Neural progenitor cell (in vitro differentiated cells): ENCODE results near the gene IL17RB. TPM values are rescaled to one million over a fixed set of nuclear protein-coding genes. Genes with fewer than 3 reads are reported as not detected.

Experiments used
- DNase-seq: peaks from one replicate; pipeline ENCODE4 v3.0.0-alpha.2; 2016; ENCODE audit warnings: low spot score
- H2AFZ ChIP-seq: fragments of 200-600 bp; sonication (generic); replicated peaks from 2 replicates; pipeline ENCODE4 v1.6.1; 2016; ENCODE audit warnings: antibody characterized with exemption
- H3F3A ChIP-seq: fragments of 200-600 bp; sonication (generic); 2 replicates; pipeline ENCODE4 v1.6.1; 2016; ENCODE audit warnings: antibody characterized with exemption, low read depth
- H3K27ac ChIP-seq: fragments of 200-600 bp; sonication (generic); 2 replicates; pipeline ENCODE4 v1.5.1; 2016; ENCODE audit warnings: mild to moderate bottlenecking
- H3K27me3 ChIP-seq: fragments of 200-600 bp; sonication (generic); 2 replicates; pipeline ENCODE4 v1.6.1; 2016; ENCODE audit warnings: mild to moderate bottlenecking, moderate library complexity
- H3K36me3 ChIP-seq: fragments of 200-600 bp; sonication (generic); 2 replicates; pipeline ENCODE4 v1.5.1; 2016
- H3K4me1 ChIP-seq: fragments of 200-600 bp; sonication (generic); 2 replicates; pipeline ENCODE4 v1.6.1; 2016; ENCODE audit warnings: mixed run types
- H3K4me2 ChIP-seq: fragments of 200-600 bp; sonication (generic); 2 replicates; pipeline ENCODE4 v1.6.1; 2016
- H3K4me3 ChIP-seq: fragments of 200-600 bp; sonication (generic); 2 replicates; pipeline ENCODE4 v1.5.1; 2016
- H3K79me2 ChIP-seq: fragments of 200-600 bp; sonication (generic); 2 replicates; pipeline ENCODE4 v1.6.1; 2016; ENCODE audit warnings: low read depth
- H3K9ac ChIP-seq: fragments of 200-600 bp; sonication (generic); 2 replicates; pipeline ENCODE4 v1.6.1; 2016
- H3K9me3 ChIP-seq: fragments of 200-600 bp; sonication (generic); 2 replicates; pipeline ENCODE4 v1.5.1; 2016; ENCODE audit warnings: low read depth
- H4K20me1 ChIP-seq: fragments of 200-600 bp; sonication (generic); 2 replicates; pipeline ENCODE4 v1.6.1; 2016; ENCODE audit warnings: low read depth
- H3K27ac Mint-ChIP-seq: 3 replicates; pipeline ENCODE4 v1.8.0; 2021; ENCODE audit warnings: mixed read lengths
- H3K27me3 Mint-ChIP-seq: 2 replicates; pipeline ENCODE4 v1.8.0; 2022; ENCODE audit warnings: low read depth, mild to moderate bottlenecking, inconsistent platforms, moderate library complexity, mixed read lengths; ENCODE audit not compliant: insufficient read depth
- H3K36me3 Mint-ChIP-seq: 3 replicates; pipeline ENCODE4 v1.8.0; 2021; ENCODE audit warnings: mixed read lengths
- H3K4me1 Mint-ChIP-seq: 3 replicates; pipeline ENCODE4 v1.8.0; 2021; ENCODE audit warnings: mixed read lengths
- H3K4me3 Mint-ChIP-seq: 3 replicates; pipeline ENCODE4 v1.8.0; 2021; ENCODE audit warnings: mild to moderate bottlenecking, moderate library complexity, mixed read lengths
- H3K9me3 Mint-ChIP-seq: 3 replicates; pipeline ENCODE4 v1.8.0; 2020; ENCODE audit warnings: mixed read lengths
- CTCF ChIP-seq: fragments of 200-600 bp; sonication (generic); IDR thresholded peaks from 2 replicates; pipeline ENCODE4 v1.5.1; 2017; ENCODE audit warnings: antibody characterized with exemption, mild to moderate bottlenecking
- EZH2 ChIP-seq: fragments of 200-600 bp; sonication (generic); IDR thresholded peaks from 2 replicates; pipeline ENCODE4 v1.6.1; 2017; ENCODE audit warnings: antibody characterized with exemption, mild to moderate bottlenecking, moderate library complexity
- EZH2phosphoT487 ChIP-seq: fragments of 200-600 bp; sonication (generic); IDR thresholded peaks from 2 replicates; pipeline ENCODE4 v1.6.1; 2017; ENCODE audit warnings: antibody characterized with exemption
- total RNA-seq: library from RNA; depleted of rRNA; stranded (reverse); fragments of >200 nt; gene quantifications from 2 replicates; pipeline ENCODE4 v1.2.3, GENCODE V29; 2015; ENCODE audit warnings: low replicate concordance

IL17RB gene
- total RNA-seq, 1 donor from 2014 or later = 3.4 TPM

- Mint-ChIP-seq H3K4me1 (peaks cover 17% of the 10 kb centered on the region), H3K36me3 (no peaks in the 10 kb centered on the region), H3K9me3 (no peaks in the 10 kb centered on the region), H3K27me3 (peaks cover 7% of the 10 kb centered on the region), H3K27ac (peak overlapping the region; percentile 25), H3K4me3 (no peak overlapping the region)
- H2AFZ ChIP-seq = no peak overlapping the region
- TF ChIP-seq EZH2 = no peak
- TF ChIP-seq EZH2phosphoT487 = no peak
- TF ChIP-seq CTCF = no peak
- no peak overlapping the region for H3K4me2 ChIP-seq
- no peaks in the 10 kb centered on the region for H3K27me3 ChIP-seq
- no peaks in the 10 kb centered on the region for H3K36me3 ChIP-seq
- H4K20me1 ChIP-seq = no peaks in the 10 kb centered on the region
- no peaks in the 10 kb centered on the region for H3F3A ChIP-seq
- no peak overlapping the region for H3K4me3 ChIP-seq
- H3K79me2 ChIP-seq = no peaks in the 10 kb centered on the region
- no peak overlapping the region for H3K9ac ChIP-seq
- H3K9me3 ChIP-seq = no peaks in the 10 kb centered on the region
- no peak overlapping the region for H3K27ac ChIP-seq
- no peak for DNase-seq
- H3K4me1 ChIP-seq = no peaks in the 10 kb centered on the region
Measured at GRCh38 chr3:53811143-53811927, 35.0 kb upstream of the IL17RB start.

GRCh38 chr3:53812434-53812833, 33.9 kb upstream of the IL17RB start:
- H3K27me3 ChIP-seq = no peaks in the 10 kb centered on the region
- H3K27ac ChIP-seq = no peak overlapping the region
- peak; percentile 32 for DNase-seq
- no peaks in the 10 kb centered on the region for H3K4me1 ChIP-seq
- H3K9ac ChIP-seq = no peak overlapping the region
- Mint-ChIP-seq H3K27ac (no peak overlapping the region), H3K36me3 (no peaks in the 10 kb centered on the region), H3K4me1 (peaks cover 10% of the 10 kb centered on the region), H3K9me3 (no peaks in the 10 kb centered on the region), H3K27me3 (peaks cover 5% of the 10 kb centered on the region), H3K4me3 (no peak overlapping the region)
- TF ChIP-seq CTCF (peak; percentile 7), EZH2phosphoT487 (no peak)
- no peak overlapping the region for H3K4me3 ChIP-seq
- no peaks in the 10 kb centered on the region for H3F3A ChIP-seq
- no peaks in the 10 kb centered on the region for H3K9me3 ChIP-seq
- no peaks in the 10 kb centered on the region for H4K20me1 ChIP-seq
- no peak overlapping the region for H3K4me2 ChIP-seq
- H3K36me3 ChIP-seq = no peaks in the 10 kb centered on the region
- H2AFZ ChIP-seq = no peak overlapping the region
- no peaks in the 10 kb centered on the region for H3K79me2 ChIP-seq

- no peak for DNase-seq
- Histone ChIP-seq H2AFZ (no peak overlapping the region), H3F3A (no peaks in the 10 kb centered on the region), H3K79me2 (no peaks in the 10 kb centered on the region), H3K36me3 (no peaks in the 10 kb centered on the region), H4K20me1 (no peaks in the 10 kb centered on the region), H3K27ac (no peak overlapping the region), H3K27me3 (no peaks in the 10 kb centered on the region), H3K9ac (no peak overlapping the region), H3K4me2 (no peak overlapping the region), H3K9me3 (no peaks in the 10 kb centered on the region), H3K4me1 (no peaks in the 10 kb centered on the region), H3K4me3 (no peak overlapping the region)
- Mint-ChIP-seq H3K36me3 (no peaks in the 10 kb centered on the region), H3K9me3 (no peaks in the 10 kb centered on the region), H3K27ac (no peak overlapping the region), H3K4me3 (no peak overlapping the region), H3K4me1 (peaks cover 7% of the 10 kb centered on the region), H3K27me3 (peaks cover 5% of the 10 kb centered on the region)
- TF ChIP-seq EZH2 = no peak
- no peak for TF ChIP-seq CTCF
- TF ChIP-seq EZH2phosphoT487 = no peak
Measured at GRCh38 chr3:53813229-53813628, 33.1 kb upstream of the IL17RB start.
